ENCODE results near the gene EBF4. TPM values are rescaled to one million over a fixed set of nuclear protein-coding genes. Genes with fewer than 3 reads are reported as not detected.

EBF4 gene
- total and polyA plus RNA-seq, 7 experiments from 2014 or later, result 0.09 to 10.5 (median 6.7) TPM

GRCh38 chr20:2798095-2798805 is 105.7 kb downstream of the EBF4 start:
- Histone ChIP-seq H3K27me3 (ENCODE audit: control insufficient read depth in 2 of 2, insufficient read depth in 2 of 2, low read length in 2 of 2) (peaks cover 0 to 12% of the 10 kb centered on the region in 2 donors), H3K4me3 (ENCODE audit: low read length) (no peak overlapping the region)
- peaks cover 50 to 58% (median 55%) of the 10 kb centered on the region in 5 donors for H3K27me3 Mint-ChIP-seq

GRCh38 chr20:2798814-2799213 is 106.2 kb downstream of the EBF4 start:
- H3K36me3 Mint-ChIP-seq, result peaks cover 0 to 9% (median 4%) of the 10 kb centered on the region in 5 donors
- peaks cover 0 to 7% of the 10 kb centered on the region in 2 donors for H3K4me1 ChIP-seq (ENCODE audit: control insufficient read depth in 2 of 2, insufficient read depth in 2 of 2, low read length in 2 of 2)
- no peaks in the 10 kb centered on the region for H3K36me3 ChIP-seq (ENCODE audit: control insufficient read depth in 2 of 3, insufficient read depth in 3 of 3, low read length in 3 of 3)
- peaks cover 0 to 4% (median 0%) of the 10 kb centered on the region in 11 donors for H3K9me3 Mint-ChIP-seq
- ChIA-PET POLR2A (interaction anchor here (0.8 kb wide), 1 partner anchor 42 kb away, joined by 3 read pairs; no protein-coding TSS in a partner anchor), CTCF (interaction anchor here (1.3 kb wide), 1 partner anchor 8 kb away, joined by 3 read pairs; no protein-coding TSS in a partner anchor)
- H3K27ac Mint-ChIP-seq, result peak overlapping the region in 1 of 9 donors; percentile 3
- ATAC-seq (no peak), DNase-seq (no peak)
- H3K27ac ChIP-seq (ENCODE audit: low read depth, low read length), result no peak overlapping the region
- H3K27me3 Mint-ChIP-seq, result peaks cover 48 to 57% (median 54%) of the 10 kb centered on the region in 5 donors
- intact Hi-C loops (cut with micrococcal nuclease), result no loop called here
- H3K4me3 ChIP-seq (ENCODE audit: low read length), result no peak overlapping the region
- no peaks in the 10 kb centered on the region for H3K9me3 ChIP-seq (ENCODE audit: control insufficient read depth in 2 of 3, low read length in 3 of 3)
- peak overlapping the region in 9 of 10 donors; percentile 11 to 99 (median 90) for H3K4me3 Mint-ChIP-seq
- peaks cover 0 to 12% of the 10 kb centered on the region in 2 donors for H3K27me3 ChIP-seq (ENCODE audit: control insufficient read depth in 2 of 2, insufficient read depth in 2 of 2, low read length in 2 of 2)
- H3K4me1 Mint-ChIP-seq, result peaks cover 19 to 29% (median 25%) of the 10 kb centered on the region in 7 donors

More at GRCh38 chr20:2798095-2798805, 105.7 kb downstream of the EBF4 start:
- no peaks in the 10 kb centered on the region for H3K9me3 ChIP-seq (ENCODE audit: control insufficient read depth in 2 of 3, low read length in 3 of 3)
- peaks cover 0 to 4% (median 0%) of the 10 kb centered on the region in 11 donors for H3K9me3 Mint-ChIP-seq
- CTCF ChIA-PET, result no interaction called here
- H3K4me1 ChIP-seq (ENCODE audit: control insufficient read depth in 2 of 2, insufficient read depth in 2 of 2, low read length in 2 of 2), result peaks cover 0 to 7% of the 10 kb centered on the region in 2 donors
- ATAC-seq (no peak), DNase-seq (no peak)
- H3K4me1 Mint-ChIP-seq, result peaks cover 19 to 29% (median 25%) of the 10 kb centered on the region in 7 donors
- H3K27ac ChIP-seq (ENCODE audit: low read depth, low read length), result no peak overlapping the region
- no peaks in the 10 kb centered on the region for H3K36me3 ChIP-seq (ENCODE audit: control insufficient read depth in 2 of 3, insufficient read depth in 3 of 3, low read length in 3 of 3)
- H3K4me3 Mint-ChIP-seq, result peak overlapping the region in 5 of 10 donors; percentile 7 to 99 (median 36)
- H3K27ac Mint-ChIP-seq, result no peak overlapping the region
- intact Hi-C loops (cut with micrococcal nuclease), result no loop called here
- POLR2A ChIA-PET, result no interaction called here
- H3K36me3 Mint-ChIP-seq, result peaks cover 0 to 9% (median 4%) of the 10 kb centered on the region in 5 donors

DNA sequence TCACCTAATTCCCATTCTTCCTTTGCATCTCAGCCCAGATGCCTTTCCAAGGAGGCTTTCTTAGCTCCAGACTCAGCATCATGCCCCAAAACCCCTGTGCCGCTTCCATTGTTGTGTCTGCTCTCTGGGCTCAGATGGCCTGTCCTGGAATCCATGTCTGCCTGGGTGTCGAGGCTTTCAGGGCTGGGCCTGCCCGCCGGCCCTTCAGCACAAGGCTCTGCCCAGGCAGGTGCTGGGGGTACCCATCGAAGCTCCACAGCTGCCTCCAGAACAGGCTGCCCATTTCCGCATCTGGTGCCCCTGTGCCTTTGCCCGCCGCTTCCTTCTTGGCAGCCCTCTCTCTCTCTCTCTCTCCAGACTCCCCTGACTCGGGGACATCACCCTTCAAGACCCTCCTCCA is 106.7 kb downstream of the EBF4 start:
- peaks cover 0 to 7% of the 10 kb centered on the region in 2 donors for H3K4me1 ChIP-seq (ENCODE audit: control insufficient read depth in 2 of 2, insufficient read depth in 2 of 2, low read length in 2 of 2)
- peak overlapping the region; percentile 86 to 99 (median 90) for H3K4me3 Mint-ChIP-seq
- CTCF ChIA-PET, result interaction anchor here (1.3 kb wide), 1 partner anchor 9 kb away, joined by 3 read pairs; no protein-coding TSS in a partner anchor
- H3K27me3 Mint-ChIP-seq, result peaks cover 52 to 62% (median 57%) of the 10 kb centered on the region in 5 donors
- ATAC-seq (no peak), DNase-seq (no peak)
- H3K9me3 ChIP-seq (ENCODE audit: control insufficient read depth in 2 of 3, low read length in 3 of 3), result no peaks in the 10 kb centered on the region
- peaks cover 0 to 4% (median 0%) of the 10 kb centered on the region in 11 donors for H3K9me3 Mint-ChIP-seq
- peaks cover 19 to 29% (median 25%) of the 10 kb centered on the region in 7 donors for H3K4me1 Mint-ChIP-seq
- H3K27ac ChIP-seq (ENCODE audit: low read depth, low read length), result no peak overlapping the region
- intact Hi-C loops (cut with micrococcal nuclease), result no loop called here
- no peak overlapping the region for H3K4me3 ChIP-seq (ENCODE audit: low read length)
- peaks cover 0 to 12% of the 10 kb centered on the region in 2 donors for H3K27me3 ChIP-seq (ENCODE audit: control insufficient read depth in 2 of 2, insufficient read depth in 2 of 2, low read length in 2 of 2)
- POLR2A ChIA-PET, result interaction anchor here (0.8 kb wide), 1 partner anchor 42 kb away, joined by 3 read pairs; no protein-coding TSS in a partner anchor
- peak overlapping the region in 1 of 9 donors; percentile 3 for H3K27ac Mint-ChIP-seq
- H3K36me3 Mint-ChIP-seq, result peaks cover 0 to 9% (median 4%) of the 10 kb centered on the region in 5 donors
- no peaks in the 10 kb centered on the region for H3K36me3 ChIP-seq (ENCODE audit: control insufficient read depth in 2 of 3, insufficient read depth in 3 of 3, low read length in 3 of 3)

DNA sequence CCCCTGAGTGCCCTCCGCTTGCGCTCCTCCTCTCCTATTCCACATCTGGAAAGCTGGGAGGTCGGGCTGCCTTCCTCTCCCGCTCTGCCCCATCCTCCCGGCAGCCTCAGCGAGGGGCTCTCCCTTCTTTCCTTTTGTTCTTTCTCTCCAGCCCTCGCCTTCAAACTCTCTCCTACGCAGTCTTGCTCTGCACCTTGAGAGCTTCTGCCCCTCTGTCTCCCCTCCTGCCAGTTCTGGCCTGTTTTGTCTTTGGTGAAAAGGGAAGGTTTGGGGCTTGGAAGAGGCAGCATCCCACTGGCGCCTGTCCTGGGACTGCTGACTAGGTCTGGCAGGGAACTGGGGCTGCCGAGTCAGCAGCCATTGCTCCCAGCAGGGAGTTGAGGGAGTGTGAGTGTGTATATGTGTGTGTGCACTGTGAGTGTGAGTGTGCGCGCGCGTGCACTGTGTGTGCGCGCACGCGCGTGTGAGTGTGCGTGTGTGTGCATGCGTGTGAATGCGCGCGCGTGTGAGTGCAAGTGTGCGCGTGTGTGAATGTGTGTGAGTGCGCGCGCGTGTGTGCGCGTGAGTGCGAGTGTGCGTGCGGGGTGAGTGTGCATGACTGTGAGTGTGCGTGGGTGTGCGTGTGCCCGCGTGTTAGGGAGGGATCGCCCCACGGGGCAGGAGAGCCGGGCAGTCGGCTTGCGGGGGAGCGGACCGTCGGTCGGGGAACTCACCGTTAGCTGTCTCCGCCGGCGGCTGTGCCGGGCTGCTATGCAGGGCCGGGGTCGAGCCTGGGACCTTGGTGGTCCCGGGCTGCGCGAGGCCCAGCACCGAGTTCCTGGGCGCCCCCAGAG is 107.3 kb downstream of the EBF4 start:
- peak overlapping the region; percentile 86 to 99 (median 90) for H3K4me3 Mint-ChIP-seq
- peaks cover 0 to 4% (median 0%) of the 10 kb centered on the region in 11 donors for H3K9me3 Mint-ChIP-seq
- peaks cover 53 to 66% (median 60%) of the 10 kb centered on the region in 5 donors for H3K27me3 Mint-ChIP-seq
- H3K4me1 ChIP-seq (ENCODE audit: control insufficient read depth in 2 of 2, insufficient read depth in 2 of 2, low read length in 2 of 2), result peaks cover 0 to 7% of the 10 kb centered on the region in 2 donors
- POLR2A ChIA-PET, result interaction anchor here (0.8 to 1.3 kb wide), 3 partner anchors 41 to 89 kb away, joined by 3 read pairs; no protein-coding TSS in a partner anchor
- peaks cover 0 to 12% of the 10 kb centered on the region in 2 donors for H3K27me3 ChIP-seq (ENCODE audit: control insufficient read depth in 2 of 2, insufficient read depth in 2 of 2, low read length in 2 of 2)
- peak overlapping the region in 3 of 9 donors; percentile 34 to 69 (median 55) for H3K27ac Mint-ChIP-seq
- peaks cover 0 to 9% (median 4%) of the 10 kb centered on the region in 5 donors for H3K36me3 Mint-ChIP-seq
- peak in 1 of 9 donors; percentile 12 for DNase-seq
- peaks cover 19 to 29% (median 25%) of the 10 kb centered on the region in 7 donors for H3K4me1 Mint-ChIP-seq
- H3K9me3 ChIP-seq (ENCODE audit: control insufficient read depth in 2 of 3, low read length in 3 of 3), result no peaks in the 10 kb centered on the region
- no peak for ATAC-seq
- CTCF ChIA-PET, result interaction anchor here (1.3 kb wide), 1 partner anchor 9 kb away, joined by 3 read pairs; no protein-coding TSS in a partner anchor
- intact Hi-C loops (cut with micrococcal nuclease), result loop anchor here in 1 of 2 donors (2.0 kb wide), 1 partner anchor 41 kb away; the partner anchor contains the start of genes PCED1A and VPS16
- no peak overlapping the region for H3K27ac ChIP-seq (ENCODE audit: low read depth, low read length)
- H3K4me3 ChIP-seq (ENCODE audit: low read length), result peak overlapping the region; percentile 55
- H3K36me3 ChIP-seq (ENCODE audit: control insufficient read depth in 2 of 3, insufficient read depth in 3 of 3, low read length in 3 of 3), result no peaks in the 10 kb centered on the region

DNA sequence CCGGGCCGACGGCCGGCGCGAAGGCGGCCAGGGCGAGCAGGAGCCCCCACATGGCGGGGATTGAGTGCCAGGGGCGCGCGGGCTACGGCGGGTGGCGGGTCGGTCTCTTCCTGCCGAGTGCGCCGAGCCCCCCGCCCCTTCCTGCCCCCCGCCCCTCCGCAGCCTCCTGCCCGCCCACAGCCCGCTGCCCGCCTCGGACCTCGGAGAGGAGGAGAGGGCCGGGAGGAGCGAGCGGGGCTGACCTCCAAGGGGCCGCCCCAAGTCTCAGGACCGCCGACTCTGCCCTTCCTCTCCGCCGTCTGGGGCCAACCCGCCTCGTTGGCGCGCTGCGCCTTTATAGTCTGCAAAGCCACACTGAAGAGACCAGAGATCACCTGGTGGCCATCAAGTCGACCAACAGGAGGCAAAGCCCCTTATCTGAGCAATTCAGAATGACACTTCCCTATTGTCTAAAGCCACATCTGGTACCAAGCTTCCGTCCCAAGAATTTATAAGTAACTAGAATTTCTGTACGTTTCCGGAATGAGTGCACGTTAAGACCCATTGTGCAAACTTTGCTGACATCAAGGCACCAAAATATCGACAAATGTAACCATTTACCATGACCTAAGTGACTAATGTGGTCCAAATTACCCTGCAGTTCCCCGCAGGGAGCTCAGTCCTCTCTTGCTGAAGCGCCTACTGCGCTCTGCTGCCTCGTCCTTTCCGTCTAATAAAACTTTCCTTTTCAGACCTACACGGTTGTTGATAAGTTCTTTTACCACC is 108.1 kb downstream of the EBF4 start, which contains the start of gene CPXM1:
Gene CPXM1, minus strand, starts transcription at position 107 of the 765 bp plus-strand sequence. Its CDS starts 55 bp downstream, at position 52.
- Mint-ChIP-seq H3K4me3 (peak within 1 kb of the TSS; percentile 86 to 99 (median 90)), H3K27me3 (peaks cover 55 to 70% (median 65%) of the 10 kb centered on the region in 5 donors), H3K36me3 (peaks cover 0 to 9% (median 4%) of the 10 kb centered on the region in 5 donors), H3K9me3 (peaks cover 0 to 4% (median 0%) of the 10 kb centered on the region in 11 donors), H3K27ac (peak within 1 kb of the TSS in 3 of 9 donors; percentile 34 to 69 (median 55)), H3K4me1 (peaks cover 19 to 29% (median 25%) of the 10 kb centered on the region in 7 donors)
- ChIA-PET CTCF (no interaction called here), POLR2A (interaction anchor here (1.0 to 1.3 kb wide), 2 partner anchors 72 to 88 kb away, joined by 3 read pairs; no protein-coding TSS in a partner anchor)
- Histone ChIP-seq H3K9me3 (ENCODE audit: control insufficient read depth in 2 of 3, low read length in 3 of 3) (no peaks in the 10 kb centered on the region), H3K4me1 (ENCODE audit: control insufficient read depth in 2 of 2, insufficient read depth in 2 of 2, low read length in 2 of 2) (peaks cover 0 to 7% of the 10 kb centered on the region in 2 donors), H3K36me3 (ENCODE audit: control insufficient read depth in 2 of 3, insufficient read depth in 3 of 3, low read length in 3 of 3) (no peaks in the 10 kb centered on the region), H3K27ac (ENCODE audit: low read depth, low read length) (no peak within 1 kb of the TSS), H3K4me3 (ENCODE audit: low read length) (peak within 1 kb of the TSS; percentile 55), H3K27me3 (ENCODE audit: control insufficient read depth in 2 of 2, insufficient read depth in 2 of 2, low read length in 2 of 2) (peaks cover 0 to 12% of the 10 kb centered on the region in 2 donors)
- intact Hi-C loops (cut with micrococcal nuclease), result loop anchor here in 1 of 2 donors (2.0 kb wide), 1 partner anchor 40 kb away; the partner anchor contains the start of genes PCED1A and VPS16
- DNase-seq, result no peak
- peak; percentile 61 for ATAC-seq
